Occipital lobe (tissue), 3 donors: Measurements from ENCODE around the gene SNAPC5. TPM values are rescaled to one million over a fixed set of nuclear protein-coding genes. Genes with fewer than 3 reads are reported as not detected.

Experiments
- DNase-seq: peaks from one replicate; lab custom pipeline; 2025; lab: John Stamatoyannopoulos, UW
- small RNA-seq: library from RNA; depleted of rRNA; stranded (forward); fragments of <200 nt; gene quantifications from one replicate; pipeline ENCODE3, GENCODE V24; 2014
- total RNA-seq: library from RNA; depleted of rRNA; stranded (reverse); fragments of >200 nt; gene quantifications from one replicate; pipeline ENCODE4 v1.2.3, GENCODE V29; 2014

Gene SNAPC5
- total RNA-seq, 1 donor from 2014 or later: 10.1 TPM

GRCh38 chr15:66459818-66460615 is 37.5 kb downstream of the SNAPC5 start:
- no peak for DNase-seq

GRCh38 chr15:66456211-66456610 is 41.4 kb downstream of the SNAPC5 start:
- no peak for DNase-seq

GRCh38 chr15:66454143-66454542 is 43.4 kb downstream of the SNAPC5 start:
- DNase-seq: no peak

- peak; percentile 25 for DNase-seq
These were observed 44.5 kb downstream of the SNAPC5 start for GRCh38 chr15:66452971-66453580.

DNA sequence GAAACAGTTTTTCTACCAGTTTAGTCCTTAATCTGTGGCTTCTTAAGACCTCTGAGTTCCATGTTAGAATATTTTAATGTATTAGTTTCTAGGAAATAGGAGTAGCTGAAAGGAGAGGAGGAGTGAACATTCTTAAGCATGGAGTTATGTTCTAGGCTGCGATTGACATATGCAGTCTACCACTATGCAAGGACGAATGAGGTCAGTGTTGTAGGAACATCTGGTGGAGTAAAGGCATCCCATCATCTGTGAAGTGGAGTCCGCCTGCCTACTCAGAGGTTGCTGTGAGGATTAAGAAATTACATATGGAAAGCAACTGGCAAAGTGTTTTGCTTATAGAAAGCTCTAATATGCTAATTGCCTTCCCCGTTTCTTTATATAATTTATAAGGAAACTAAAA is 45.1 kb downstream of the SNAPC5 start:
- DNase-seq: no peak

Small RNA genes lying within 50 kb of the gene (small RNA-seq; reads per million reads assigned to genes)
- not detected for gene MIR4512
- gene RF01159: not detected
- not detected for gene SNORD16
- not detected for gene SNORD18A
- gene SNORD18B: not detected
- gene SNORD18C: not detected

Other genes with a start within 250 kb of the SNAPC5 start
- gene MEGF11, start 244.0 kb downstream of the SNAPC5 start, total RNA-seq: 0.78 TPM
- gene DIS3L, start 204.2 kb downstream of the SNAPC5 start, total RNA-seq: 32.1 TPM
- gene TIPIN, start 141.1 kb downstream of the SNAPC5 start, total RNA-seq: 19.8 TPM
- 26.4 TPM for gene MAP2K1, start 110.8 kb downstream of the SNAPC5 start, total RNA-seq
- gene RPL4, start 7.1 kb upstream of the SNAPC5 start, total RNA-seq: 2,913 TPM
- 43.0 TPM for gene ZWILCH, start 7.6 kb upstream of the SNAPC5 start, total RNA-seq
- gene LCTL, start 68.2 kb upstream of the SNAPC5 start, total RNA-seq: 0.16 TPM
- gene SMAD6, start 204.5 kb upstream of the SNAPC5 start, total RNA-seq: 1.9 TPM